ENCODE measurements around the gene HGF.

Gene HGF

GRCh38 chr7:81684514-81685269 is 85.2 kb downstream of the HGF start:
- Histone ChIP-seq H3K27ac (peak overlapping the region in 1 of 2 donors; percentile 66), H3K4me3 (peak overlapping the region; percentile 14)
- TF ChIP-seq CTCF (IDR thresholded peaks at IDR 0.05), result no peak
- peak; percentile 97 for DNase-seq (ENCODE audit: low spot score)

GRCh38 chr7:81684033-81684432 is 85.8 kb downstream of the HGF start:
- no peak for DNase-seq (ENCODE audit: low spot score)
- Histone ChIP-seq H3K27ac (no peak overlapping the region), H3K4me3 (no peak overlapping the region)
- no peak for TF ChIP-seq CTCF (IDR thresholded peaks at IDR 0.05)

GRCh38 chr7:81682873-81683272 is 87.0 kb downstream of the HGF start:
- no peak overlapping the region for H3K27ac ChIP-seq
- no peak for DNase-seq (ENCODE audit: low spot score)
- TF ChIP-seq CTCF (IDR thresholded peaks at IDR 0.05), result no peak
- H3K4me3 ChIP-seq, result no peak overlapping the region

GRCh38 chr7:81680120-81680519 is 89.7 kb downstream of the HGF start:
- no peak overlapping the region for H3K27ac ChIP-seq
- no peak overlapping the region for H3K4me3 ChIP-seq
- TF ChIP-seq CTCF (IDR thresholded peaks at IDR 0.05), result no peak
- no peak for DNase-seq (ENCODE audit: low spot score)

DNA sequence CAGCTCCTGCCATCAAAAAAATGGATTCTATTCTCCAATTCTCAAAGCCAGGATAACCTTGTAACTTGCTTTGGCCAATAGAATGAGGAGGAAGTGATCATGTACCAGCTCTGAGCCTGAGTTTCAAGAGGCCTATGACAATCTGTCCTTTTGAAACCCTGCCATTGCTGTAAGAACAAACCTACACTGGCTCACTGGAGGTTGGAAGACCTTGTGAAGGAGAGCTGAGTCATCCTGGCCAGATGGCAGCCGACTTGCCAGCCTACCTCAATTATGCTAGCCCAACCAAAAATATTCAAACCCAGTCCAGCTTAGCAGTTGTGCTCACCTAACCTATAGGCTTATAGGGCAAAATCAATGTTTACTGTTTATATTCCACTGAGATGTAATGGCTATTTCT is 93.0 kb downstream of the HGF start:
- DNase-seq (ENCODE audit: low spot score), result no peak
- Histone ChIP-seq H3K27ac (peak overlapping the region; percentile 61 to 75), H3K4me3 (no peak overlapping the region)
- TF ChIP-seq CTCF (IDR thresholded peaks at IDR 0.05), result no peak

GRCh38 chr7:81676105-81676811 is 93.6 kb downstream of the HGF start:
- no peak for DNase-seq (ENCODE audit: low spot score)
- Histone ChIP-seq H3K4me3 (no peak overlapping the region), H3K27ac (peak overlapping the region; percentile 61 to 75)
- no peak for TF ChIP-seq CTCF (IDR thresholded peaks at IDR 0.05)

- Histone ChIP-seq H3K4me3 (no peak overlapping the region), H3K27ac (peak overlapping the region; percentile 26 to 29)
- no peak for DNase-seq (ENCODE audit: low spot score)
- no peak for TF ChIP-seq CTCF (IDR thresholded peaks at IDR 0.05)
These were observed 95.4 kb downstream of the HGF start for GRCh38 chr7:81674431-81674830.
